OCI-M2 (cell line): ENCODE results near the gene HMOX2.

Experiments
- DNase-seq: peaks from one replicate; lab custom pipeline; 2025; ENCODE audit not compliant: unreplicated experiment; lab: John Stamatoyannopoulos, UW

The HMOX2 gene, protein sequence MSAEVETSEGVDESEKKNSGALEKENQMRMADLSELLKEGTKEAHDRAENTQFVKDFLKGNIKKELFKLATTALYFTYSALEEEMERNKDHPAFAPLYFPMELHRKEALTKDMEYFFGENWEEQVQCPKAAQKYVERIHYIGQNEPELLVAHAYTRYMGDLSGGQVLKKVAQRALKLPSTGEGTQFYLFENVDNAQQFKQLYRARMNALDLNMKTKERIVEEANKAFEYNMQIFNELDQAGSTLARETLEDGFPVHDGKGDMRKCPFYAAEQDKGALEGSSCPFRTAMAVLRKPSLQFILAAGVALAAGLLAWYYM

GRCh38 chr16:4475880-4476788, at the start of gene HMOX2:
HMOX2 (plus strand) TSS chr16:4476398; CDS start chr16:4505525, 29,127 bp downstream.
- DNase-seq: peak; percentile 57

DNA sequence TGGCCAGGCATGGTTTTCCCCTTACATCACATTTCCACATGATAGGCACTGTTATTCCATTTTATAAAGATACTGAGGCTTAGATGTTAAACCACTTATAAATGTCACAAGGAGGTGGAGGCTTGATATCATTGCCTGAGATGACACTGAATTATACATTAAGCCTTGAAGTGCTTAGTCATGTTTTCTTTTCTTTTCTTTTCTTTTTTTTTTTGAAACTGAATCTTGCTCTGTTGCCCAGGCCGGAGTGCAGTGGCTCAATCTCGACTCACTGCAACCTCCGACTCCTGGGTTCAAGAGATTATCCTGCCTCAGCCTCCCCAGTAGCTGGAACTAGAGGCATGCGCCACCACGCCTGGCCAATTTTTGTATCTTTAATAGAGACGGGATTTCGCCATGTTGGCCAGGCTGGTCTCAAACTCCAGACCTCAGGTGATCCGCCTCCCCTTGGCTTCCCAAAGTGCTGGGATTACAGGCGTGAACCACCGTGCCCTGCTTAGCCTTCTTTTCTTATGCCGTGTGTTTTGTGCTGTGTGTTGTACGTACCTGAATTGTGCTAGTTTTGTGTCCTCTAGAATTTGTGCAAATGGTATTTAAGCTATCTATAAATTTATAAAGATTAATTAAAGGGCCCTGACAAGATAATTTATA, 49.4 kb upstream of the HMOX2 start:
- no peak for DNase-seq

- DNase-seq: no peak
These were observed 47.7 kb upstream of the HMOX2 start for GRCh38 chr16:4428500-4428899.

DNA sequence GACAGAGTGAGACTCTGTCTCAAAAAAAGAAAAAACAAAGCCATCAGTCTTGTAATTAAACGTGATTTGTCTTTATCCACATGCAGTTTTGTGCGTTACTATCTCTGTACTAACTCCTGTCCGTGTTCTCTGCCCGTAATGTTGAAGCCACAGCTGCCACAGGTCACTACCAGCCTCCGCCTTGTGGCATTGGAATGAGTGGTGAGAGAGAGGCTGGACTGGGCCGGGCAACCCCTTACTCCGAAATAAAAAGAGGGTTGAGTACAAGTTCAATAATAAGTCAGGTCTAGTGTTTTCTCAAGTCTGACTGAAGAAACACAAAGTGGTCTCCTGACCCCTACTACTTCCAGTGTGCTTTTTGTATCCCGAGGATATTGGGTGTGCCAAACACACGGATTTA, 45.2 kb upstream of the HMOX2 start:
- no peak for DNase-seq

DNA sequence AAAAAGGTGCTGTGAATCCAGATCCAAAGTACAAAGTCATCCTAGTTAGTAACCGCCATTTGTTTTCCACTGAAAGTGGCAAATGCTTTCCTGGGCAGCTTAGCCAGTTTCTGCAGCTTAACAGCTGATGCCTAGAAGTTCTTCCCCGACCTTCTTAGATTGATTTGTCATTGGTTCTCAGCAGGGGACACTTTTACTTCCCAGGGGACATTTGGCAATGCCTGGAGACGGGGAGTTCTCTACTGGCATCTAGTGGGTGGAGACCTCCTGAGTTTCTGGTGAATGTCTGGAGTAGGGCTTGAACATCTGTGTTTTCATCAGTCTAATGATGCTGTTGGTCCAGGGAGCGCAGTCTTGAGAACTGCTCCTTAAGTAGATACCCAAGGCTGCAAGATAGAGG, 43.0 kb upstream of the HMOX2 start:
- no peak for DNase-seq

- peak; percentile 60 for DNase-seq
These were observed 42.0 kb upstream of the HMOX2 start for GRCh38 chr16:4433914-4434787.

- DNase-seq: no peak
These were observed 40.7 kb upstream of the HMOX2 start for GRCh38 chr16:4435337-4436067.

- DNase-seq: no peak
These were observed 38.8 kb upstream of the HMOX2 start for GRCh38 chr16:4437366-4437765.

GRCh38 chr16:4442371-4442770, 33.8 kb upstream of the HMOX2 start:
- no peak for DNase-seq

DNA sequence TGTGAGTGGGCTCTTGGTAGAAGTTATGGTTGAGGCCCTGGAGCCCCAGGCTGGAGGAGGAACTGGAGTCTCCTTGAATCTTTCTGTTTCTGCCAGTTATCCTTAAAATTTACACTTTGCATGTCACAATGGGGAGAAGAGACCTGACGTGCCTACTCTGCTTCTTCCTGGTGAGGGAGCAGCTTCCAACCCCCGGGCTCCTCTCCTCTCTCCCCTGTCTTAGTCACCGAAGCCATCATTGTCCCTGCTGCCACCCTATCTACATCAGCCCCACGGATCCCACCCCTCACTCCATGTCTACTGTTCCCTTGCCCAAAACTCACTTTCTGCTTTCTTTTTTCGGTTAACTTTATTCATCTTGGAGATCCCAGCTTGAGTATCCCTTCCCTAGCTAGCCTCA, 32.9 kb upstream of the HMOX2 start:
- no peak for DNase-seq

DNA sequence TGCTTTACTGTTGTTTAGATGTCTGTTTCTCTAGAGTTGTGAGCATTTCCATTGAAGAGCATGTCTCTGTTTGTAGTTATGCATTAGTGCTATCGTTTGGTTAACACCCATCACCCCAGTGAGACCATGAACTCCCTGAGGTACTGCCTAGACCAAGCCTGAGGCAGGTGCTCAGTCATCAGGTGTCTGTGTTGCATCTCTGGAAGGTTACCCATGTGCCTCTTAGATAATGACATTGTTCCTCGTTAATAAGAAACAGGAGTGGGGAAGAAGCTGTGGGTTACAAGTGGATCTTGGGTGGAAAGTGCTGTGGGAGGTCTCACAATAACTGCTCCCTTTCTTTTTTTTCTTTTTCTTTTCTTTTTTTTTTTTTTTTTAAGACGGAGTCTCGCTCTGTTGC, 32.2 kb upstream of the HMOX2 start:
- DNase-seq: no peak

DNA sequence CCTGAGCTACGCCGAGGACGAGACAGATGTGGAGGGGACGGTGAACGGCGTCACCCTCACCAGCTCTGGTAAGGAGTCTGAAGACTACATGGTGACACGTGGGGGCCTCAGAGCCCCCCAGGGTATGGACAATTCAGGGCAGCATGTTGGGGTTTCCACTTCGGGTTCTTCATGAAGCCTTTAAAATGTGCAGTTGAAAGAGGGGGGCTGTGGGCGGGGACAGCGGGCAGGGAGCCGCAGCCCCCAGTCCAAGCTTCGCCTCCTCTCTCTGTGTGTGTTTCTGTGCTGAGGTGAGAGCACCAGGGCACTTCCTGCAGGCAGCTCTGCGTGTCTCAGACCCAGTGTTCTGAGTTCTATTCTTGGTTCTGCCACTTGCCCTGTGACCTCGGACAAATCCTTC, 25.8 kb upstream of the HMOX2 start:
- DNase-seq: no peak

DNA sequence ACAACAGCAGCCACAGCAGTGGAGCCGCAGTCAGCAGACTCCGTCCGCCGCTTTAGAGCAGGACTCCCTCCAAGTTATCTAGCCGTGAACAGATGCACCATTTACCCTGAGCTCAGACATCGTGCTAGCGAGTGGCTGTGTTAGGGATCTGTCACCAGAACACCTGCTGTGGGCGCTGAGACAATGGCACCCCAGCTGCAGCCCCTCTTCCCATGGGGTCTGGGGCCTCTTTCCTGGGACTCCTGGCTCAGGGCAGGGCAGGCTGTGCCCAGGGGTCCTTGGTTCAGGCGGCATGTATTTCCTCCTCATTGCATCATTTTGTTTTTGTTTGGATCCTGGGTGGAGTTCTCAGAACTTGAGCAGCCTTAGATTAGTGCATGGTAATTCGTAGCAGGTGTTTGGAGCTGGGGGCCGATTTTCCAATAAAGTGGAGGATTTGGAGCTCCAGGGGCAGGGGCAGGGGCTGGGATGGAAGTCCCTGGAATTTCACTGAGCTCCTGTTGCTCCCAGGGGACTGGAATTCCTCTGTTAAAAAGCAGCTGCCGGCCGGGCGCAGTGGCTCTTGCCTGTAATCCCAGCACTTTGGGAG, 25.2 kb upstream of the HMOX2 start:
- DNase-seq: no peak

DNA sequence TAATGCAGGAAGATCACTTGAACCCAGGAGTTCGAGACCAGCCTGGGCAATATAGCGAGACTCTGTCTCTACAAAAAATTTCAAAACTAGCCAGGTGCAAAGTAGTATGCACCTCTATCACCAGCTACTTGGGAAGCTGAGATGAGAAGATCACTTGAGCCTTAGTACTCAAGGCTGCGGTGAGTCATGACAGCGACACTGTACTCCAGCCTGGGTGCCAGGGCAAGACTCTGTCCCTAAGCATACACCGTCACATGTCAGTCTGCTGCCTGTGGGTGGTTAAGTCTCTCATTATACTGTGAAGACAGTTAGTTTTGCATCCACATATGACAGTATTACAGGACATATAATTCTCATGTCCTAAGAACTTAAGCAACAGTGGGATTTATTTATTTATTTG, 23.5 kb upstream of the HMOX2 start:
- no peak for DNase-seq

DNA sequence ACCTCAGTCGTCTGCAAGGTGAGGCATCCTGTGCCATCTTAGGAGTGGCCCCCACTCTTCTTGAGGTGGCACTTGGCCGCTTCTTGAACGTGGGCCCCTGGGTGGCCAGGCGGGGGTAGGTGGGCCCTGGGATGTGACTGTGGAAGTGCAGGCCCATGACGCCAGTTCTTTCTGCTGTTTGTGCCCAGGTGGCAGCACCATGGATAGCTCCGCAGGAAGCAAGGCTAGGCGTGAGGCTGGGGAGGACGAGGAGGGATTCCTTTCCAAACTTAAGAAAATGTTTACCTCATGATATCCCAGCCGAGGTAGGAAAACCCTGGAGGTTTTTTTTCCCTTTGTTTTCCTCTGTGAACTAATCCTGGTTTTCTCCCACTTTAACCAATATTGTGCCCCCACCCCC, 21.6 kb upstream of the HMOX2 start:
- no peak for DNase-seq

DNA sequence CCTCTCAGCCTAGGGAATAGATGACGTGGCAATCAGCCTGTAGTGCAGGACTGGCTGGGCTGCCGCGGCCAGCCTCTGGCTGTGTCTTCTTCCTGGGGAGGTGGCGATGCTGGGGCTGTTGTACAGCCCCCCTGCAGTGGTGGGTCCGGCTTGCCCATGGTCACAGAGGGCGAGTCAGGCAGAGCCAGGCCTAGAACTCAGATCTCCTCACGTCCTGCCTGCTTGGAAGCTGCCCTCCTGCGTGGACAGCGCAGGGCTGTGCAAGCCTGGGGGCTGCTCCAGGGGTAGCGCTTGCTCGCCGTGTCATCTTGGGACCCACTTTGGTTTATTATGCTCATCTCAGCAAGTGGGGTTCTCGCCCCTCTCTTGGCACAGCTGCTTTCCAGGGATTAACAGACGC, 21.1 kb upstream of the HMOX2 start:
- no peak for DNase-seq

DNA sequence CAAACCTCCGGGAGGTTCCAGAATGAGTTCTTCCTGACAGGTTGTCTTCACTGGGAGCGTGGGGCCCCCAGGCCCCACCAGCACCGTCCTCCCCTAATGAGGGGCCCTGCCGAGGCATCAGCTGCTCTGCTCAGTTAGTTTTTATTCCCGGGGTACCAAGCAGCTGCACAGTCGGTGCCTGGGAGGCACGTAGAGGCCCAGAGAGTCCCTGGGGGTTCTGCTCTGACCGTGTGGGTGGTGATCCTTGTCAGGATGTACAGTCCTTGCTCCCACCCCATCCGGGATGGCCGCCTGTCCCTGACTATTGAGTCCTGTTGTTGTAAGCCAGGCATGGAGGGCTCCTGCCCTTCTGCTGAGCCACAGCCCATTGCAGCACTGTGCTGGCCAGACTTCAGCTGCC, 20.2 kb upstream of the HMOX2 start:
- no peak for DNase-seq

DNA sequence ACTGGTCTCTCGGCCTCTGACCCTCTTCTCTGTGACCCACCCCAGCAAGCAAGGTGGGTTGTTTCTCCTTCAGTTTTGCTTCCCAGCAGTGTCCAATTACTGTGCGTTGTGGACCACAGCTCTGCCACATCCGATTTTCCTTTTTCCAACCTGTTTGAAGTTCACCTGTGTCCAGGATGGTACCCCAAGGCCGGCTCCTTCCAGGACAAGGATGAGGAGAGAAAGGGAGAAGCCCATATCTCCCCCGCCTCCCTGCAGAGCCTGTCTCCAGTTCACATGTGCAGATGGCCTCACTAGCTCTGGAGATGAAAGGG, 15.3 kb upstream of the HMOX2 start:
- no peak for DNase-seq

DNA sequence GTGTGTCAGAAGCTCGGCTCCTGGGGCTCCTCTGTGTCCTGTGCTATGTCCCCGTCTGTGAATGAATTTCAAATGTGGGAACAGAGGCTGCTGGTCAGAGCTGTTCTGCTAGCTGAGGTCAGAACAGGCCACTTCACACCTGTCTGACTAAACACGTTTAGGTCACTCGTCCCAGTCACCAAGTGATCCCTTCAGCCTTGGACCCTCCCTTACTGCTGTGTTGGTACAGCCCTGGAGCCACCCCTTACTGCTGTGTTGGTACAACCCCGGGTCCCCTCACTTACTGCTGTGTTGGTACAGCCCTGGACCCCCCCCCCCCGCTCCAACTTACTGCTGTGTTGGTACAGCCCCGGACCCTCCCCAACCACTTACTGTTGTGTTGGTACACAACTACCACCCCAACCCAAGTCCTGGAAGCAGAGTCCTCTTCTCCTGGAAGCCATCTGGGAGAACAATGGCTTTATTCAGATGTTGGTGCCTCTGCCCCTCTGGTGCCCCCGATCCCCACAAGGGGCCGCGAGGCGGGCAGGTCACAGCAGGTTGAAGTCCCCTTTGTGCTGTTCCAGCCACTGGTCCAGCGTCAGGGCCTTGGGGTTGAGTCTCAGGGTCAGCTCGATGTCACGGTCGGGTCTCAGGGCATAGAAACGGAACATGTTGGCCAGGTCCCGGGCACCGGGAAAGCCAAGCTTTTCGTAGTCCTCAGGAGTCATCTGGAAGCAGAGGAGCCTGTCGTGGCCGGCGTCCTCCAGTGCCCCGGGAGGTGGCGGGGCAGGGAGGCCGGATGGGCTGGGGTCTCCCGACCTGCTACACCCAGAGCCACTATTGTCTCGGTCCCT, 14.7 kb upstream of the HMOX2 start:
- no peak for DNase-seq
